MM.1S (cell line): ENCODE results near the gene SHOC2.
A peak's percentile ranks its signal among the peaks of the same experiment; 100 is the strongest.

Experiments
- DNase-seq: peaks from one replicate; pipeline ENCODE4 v3.0.0-alpha.2; 2015
- H2AFZ ChIP-seq: fragments of 300-600 bp; sonication (generic); 2 replicates; pipeline ENCODE4 v1.6.0; 2016; ENCODE audit warnings: antibody characterized with exemption, low read length
- H3F3A ChIP-seq: fragments of 300-600 bp; sonication (generic); 2 replicates; pipeline ENCODE4 v1.6.1; 2016; ENCODE audit warnings: mild to moderate bottlenecking, antibody characterized with exemption, low read length, moderate library complexity, mixed read lengths; ENCODE audit not compliant: insufficient read depth
- H3K27ac ChIP-seq: fragments of 300-600 bp; sonication (generic); 2 replicates; pipeline ENCODE4 v1.5.1; 2016; ENCODE audit warnings: mild to moderate bottlenecking, low read length
- H3K27me3 ChIP-seq: fragments of 300-600 bp; sonication (generic); replicated peaks from 2 replicates; pipeline ENCODE4 v1.6.0; 2016; ENCODE audit warnings: low read length; ENCODE audit not compliant: insufficient read depth
- H3K36me3 ChIP-seq: fragments of 300-600 bp; sonication (generic); replicated peaks from 2 replicates; pipeline ENCODE4 v1.6.1; 2016; ENCODE audit warnings: mild to moderate bottlenecking, low read length, mixed read lengths; ENCODE audit not compliant: insufficient read depth
- H3K4me1 ChIP-seq: fragments of 300-600 bp; sonication (generic); 2 replicates; pipeline ENCODE4 v1.6.1; 2016; ENCODE audit warnings: low read length, mixed read lengths
- H3K4me2 ChIP-seq: fragments of 300-600 bp; sonication (generic); 2 replicates; pipeline ENCODE4 v1.6.0; 2016; ENCODE audit warnings: low read depth, low read length
- H3K4me3 ChIP-seq: fragments of 300-600 bp; sonication (generic); 2 replicates; pipeline ENCODE4 v1.5.1; 2016; ENCODE audit warnings: low read length, mixed read lengths
- H3K79me2 ChIP-seq: fragments of 300-600 bp; sonication (generic); 2 replicates; pipeline ENCODE4 v1.6.1; 2016; ENCODE audit warnings: mixed run types, low read length, mixed read lengths
- H3K9ac ChIP-seq: fragments of 300-600 bp; sonication (generic); 2 replicates; pipeline ENCODE4 v1.6.1; 2016; ENCODE audit warnings: low read length, mixed read lengths
- H3K9me2 ChIP-seq: fragments of 300-600 bp; sonication (generic); replicated peaks from 2 replicates; pipeline ENCODE4 v1.6.1; 2016; ENCODE audit warnings: mild to moderate bottlenecking, low read length, mixed read lengths; ENCODE audit not compliant: insufficient read depth
- H3K9me3 ChIP-seq: fragments of 300-600 bp; sonication (generic); replicated peaks from 2 replicates; pipeline ENCODE4 v1.6.1; 2016; ENCODE audit warnings: mild to moderate bottlenecking, low read length, mixed read lengths; ENCODE audit not compliant: insufficient read depth
- H4K20me1 ChIP-seq: fragments of 300-600 bp; sonication (generic); 2 replicates; pipeline ENCODE4 v1.6.1; 2016; ENCODE audit warnings: mild to moderate bottlenecking, low read length, moderate library complexity, mixed read lengths; ENCODE audit not compliant: insufficient read depth
- EZH2 ChIP-seq: fragments of 300-600 bp; sonication (generic); optimal IDR thresholded peaks from 2 replicates; pipeline ENCODE3; 2017; ENCODE audit warnings: low read depth, mild to moderate bottlenecking, antibody characterized with exemption, low read length, mixed read lengths
- EZH2phosphoT487 ChIP-seq: fragments of 300-600 bp; sonication (generic); IDR thresholded peaks from 2 replicates; pipeline ENCODE4 v1.6.1; 2018; ENCODE audit warnings: antibody characterized with exemption, low read length
- TF ChIP-seq, protein P1 (sequence below): fragments of 300-600 bp; sonication (generic); IDR thresholded peaks from 2 replicates; pipeline ENCODE4 v1.5.1; 2016; ENCODE audit warnings: antibody characterized with exemption, low read length, mixed read lengths

The SHOC2 gene

GRCh38 chr10:111018021-111018420 lies 98.6 kb downstream of the SHOC2 start:
- TF ChIP-seq EZH2phosphoT487 (no peak), EZH2 (no peak)
- TF ChIP-seq, protein P1, sequence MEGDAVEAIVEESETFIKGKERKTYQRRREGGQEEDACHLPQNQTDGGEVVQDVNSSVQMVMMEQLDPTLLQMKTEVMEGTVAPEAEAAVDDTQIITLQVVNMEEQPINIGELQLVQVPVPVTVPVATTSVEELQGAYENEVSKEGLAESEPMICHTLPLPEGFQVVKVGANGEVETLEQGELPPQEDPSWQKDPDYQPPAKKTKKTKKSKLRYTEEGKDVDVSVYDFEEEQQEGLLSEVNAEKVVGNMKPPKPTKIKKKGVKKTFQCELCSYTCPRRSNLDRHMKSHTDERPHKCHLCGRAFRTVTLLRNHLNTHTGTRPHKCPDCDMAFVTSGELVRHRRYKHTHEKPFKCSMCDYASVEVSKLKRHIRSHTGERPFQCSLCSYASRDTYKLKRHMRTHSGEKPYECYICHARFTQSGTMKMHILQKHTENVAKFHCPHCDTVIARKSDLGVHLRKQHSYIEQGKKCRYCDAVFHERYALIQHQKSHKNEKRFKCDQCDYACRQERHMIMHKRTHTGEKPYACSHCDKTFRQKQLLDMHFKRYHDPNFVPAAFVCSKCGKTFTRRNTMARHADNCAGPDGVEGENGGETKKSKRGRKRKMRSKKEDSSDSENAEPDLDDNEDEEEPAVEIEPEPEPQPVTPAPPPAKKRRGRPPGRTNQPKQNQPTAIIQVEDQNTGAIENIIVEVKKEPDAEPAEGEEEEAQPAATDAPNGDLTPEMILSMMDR, result no peak
- Histone ChIP-seq H2AFZ (no peak overlapping the region), H3K79me2 (no peaks in the 10 kb centered on the region), H3K4me3 (no peak overlapping the region), H3F3A (no peaks in the 10 kb centered on the region), H3K9me2 (no peaks in the 10 kb centered on the region), H3K27me3 (no peaks in the 10 kb centered on the region), H3K9ac (no peak overlapping the region), H3K27ac (no peak overlapping the region), H3K36me3 (no peaks in the 10 kb centered on the region), H3K4me2 (no peak overlapping the region), H3K9me3 (no peaks in the 10 kb centered on the region), H3K4me1 (no peaks in the 10 kb centered on the region), H4K20me1 (no peaks in the 10 kb centered on the region)
- DNase-seq, result no peak

DNA sequence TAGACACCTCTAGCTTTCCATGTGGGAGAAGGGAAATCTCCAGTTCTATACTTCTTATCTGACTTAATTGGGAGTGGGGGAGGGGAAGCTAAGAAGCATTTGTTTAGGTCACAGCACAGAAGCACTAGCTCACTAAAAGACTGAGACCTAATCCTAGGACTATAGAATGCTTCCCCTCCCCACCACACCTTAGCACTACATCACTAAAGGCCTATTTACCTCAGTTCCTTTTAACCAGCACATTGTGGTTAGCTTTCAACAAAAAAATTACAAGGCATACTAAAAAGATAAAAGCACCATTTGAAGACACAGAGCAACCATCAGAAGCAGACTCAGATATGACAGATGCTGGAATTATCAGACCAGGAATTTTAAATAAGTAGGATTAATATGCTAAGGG lies 103.7 kb downstream of the SHOC2 start:
- Histone ChIP-seq H4K20me1 (no peaks in the 10 kb centered on the region), H3K4me3 (no peak overlapping the region), H3K9me3 (no peaks in the 10 kb centered on the region), H2AFZ (no peak overlapping the region), H3K4me2 (no peak overlapping the region), H3K9me2 (no peaks in the 10 kb centered on the region), H3K27ac (no peak overlapping the region), H3K79me2 (no peaks in the 10 kb centered on the region), H3K36me3 (no peaks in the 10 kb centered on the region), H3K4me1 (no peaks in the 10 kb centered on the region), H3K27me3 (no peaks in the 10 kb centered on the region), H3K9ac (no peak overlapping the region), H3F3A (no peaks in the 10 kb centered on the region)
- no peak for DNase-seq
- TF ChIP-seq EZH2phosphoT487 (no peak), EZH2 (no peak)
- TF ChIP-seq, protein P1, result no peak

DNA sequence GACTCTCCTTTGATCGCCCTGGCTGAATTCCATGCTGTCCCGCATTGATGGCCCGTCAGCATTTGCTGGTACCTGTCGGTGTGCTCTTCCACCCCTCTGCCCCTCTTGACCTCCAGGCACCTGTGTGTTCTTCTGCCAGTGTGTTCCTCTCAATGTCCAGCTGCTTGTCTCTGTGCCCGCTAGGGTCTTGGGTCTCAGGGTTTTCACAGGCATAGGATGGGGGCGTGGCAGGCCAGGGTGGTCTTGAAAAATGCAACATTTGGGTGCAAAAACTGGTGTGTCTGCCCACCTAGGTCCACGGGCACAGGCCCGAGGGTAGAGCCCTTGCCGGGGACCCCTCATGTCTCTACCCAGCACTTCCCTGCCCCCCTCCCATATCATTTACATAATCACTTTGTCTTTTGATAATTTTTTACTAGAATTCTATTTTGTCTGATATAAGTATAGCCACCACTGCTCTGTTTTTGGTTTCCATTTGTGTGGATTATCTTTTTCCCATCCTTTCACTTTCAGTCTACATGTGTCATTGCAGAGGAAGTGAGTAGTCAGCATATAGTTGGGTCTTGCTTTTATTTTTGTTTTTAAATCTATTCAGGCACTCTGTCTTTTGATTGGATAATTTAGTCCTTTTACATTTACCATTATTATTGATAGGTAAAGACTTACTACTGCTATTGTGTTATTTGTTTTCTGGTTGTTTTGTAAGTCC lies 110.8 kb downstream of the SHOC2 start:
- DNase-seq, result peak; percentile 58
- H3K27ac ChIP-seq, result no peak overlapping the region
- H3K4me3 ChIP-seq, result no peak overlapping the region
- no peak overlapping the region for H3K9ac ChIP-seq
- H3K9me3 ChIP-seq, result no peaks in the 10 kb centered on the region
- TF ChIP-seq EZH2 (no peak), EZH2phosphoT487 (no peak)
- TF ChIP-seq, protein P1, result no peak
- H3K9me2 ChIP-seq, result no peaks in the 10 kb centered on the region
- no peaks in the 10 kb centered on the region for H4K20me1 ChIP-seq
- H2AFZ ChIP-seq, result no peak overlapping the region
- H3K27me3 ChIP-seq, result no peaks in the 10 kb centered on the region
- no peaks in the 10 kb centered on the region for H3F3A ChIP-seq
- no peaks in the 10 kb centered on the region for H3K79me2 ChIP-seq
- peaks cover 4% of the 10 kb centered on the region for H3K4me1 ChIP-seq
- no peaks in the 10 kb centered on the region for H3K36me3 ChIP-seq
- no peak overlapping the region for H3K4me2 ChIP-seq
